Measurements from ENCODE around the gene GSN.
"Not testable (repeated sequence)": the region's sequence is repeated elsewhere in the genome, so short reads cannot be mapped to it uniquely, and the experiment has no call there.

DNA sequence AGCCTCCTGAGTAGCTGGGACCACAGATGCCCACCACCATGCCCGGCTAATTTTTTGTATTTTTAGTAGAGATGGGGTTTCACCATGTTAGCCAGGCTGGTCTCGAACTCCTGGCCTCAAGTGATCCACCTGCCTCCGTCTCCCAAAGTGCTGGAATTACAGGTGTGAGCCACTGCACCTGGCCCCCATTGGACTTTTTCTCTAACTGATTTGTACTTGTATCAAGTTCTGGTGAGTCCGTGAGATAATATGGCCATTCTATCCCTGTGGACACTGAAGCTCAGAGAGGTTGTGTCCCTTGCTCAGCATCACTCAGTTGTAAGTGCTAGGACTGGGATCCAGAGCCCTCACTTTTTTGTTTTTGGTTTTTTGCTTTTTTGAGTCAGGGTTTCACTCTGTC is 23.6 kb downstream of the GSN start:
- not testable (repeated sequence) for TF ChIP-seq NFIC (IDR thresholded peaks at IDR 0.05; ENCODE audit: low read depth, low read length); CREB1 (IDR thresholded peaks at IDR 0.05; ENCODE audit: low read depth); RAD21 (IDR thresholded peaks at IDR 0.05; ENCODE audit: insufficient read depth, low read depth, low read length); TARDBP (IDR thresholded peaks at IDR 0.05; ENCODE audit: borderline replicate concordance)
- TF ChIP-seq, protein P1, sequence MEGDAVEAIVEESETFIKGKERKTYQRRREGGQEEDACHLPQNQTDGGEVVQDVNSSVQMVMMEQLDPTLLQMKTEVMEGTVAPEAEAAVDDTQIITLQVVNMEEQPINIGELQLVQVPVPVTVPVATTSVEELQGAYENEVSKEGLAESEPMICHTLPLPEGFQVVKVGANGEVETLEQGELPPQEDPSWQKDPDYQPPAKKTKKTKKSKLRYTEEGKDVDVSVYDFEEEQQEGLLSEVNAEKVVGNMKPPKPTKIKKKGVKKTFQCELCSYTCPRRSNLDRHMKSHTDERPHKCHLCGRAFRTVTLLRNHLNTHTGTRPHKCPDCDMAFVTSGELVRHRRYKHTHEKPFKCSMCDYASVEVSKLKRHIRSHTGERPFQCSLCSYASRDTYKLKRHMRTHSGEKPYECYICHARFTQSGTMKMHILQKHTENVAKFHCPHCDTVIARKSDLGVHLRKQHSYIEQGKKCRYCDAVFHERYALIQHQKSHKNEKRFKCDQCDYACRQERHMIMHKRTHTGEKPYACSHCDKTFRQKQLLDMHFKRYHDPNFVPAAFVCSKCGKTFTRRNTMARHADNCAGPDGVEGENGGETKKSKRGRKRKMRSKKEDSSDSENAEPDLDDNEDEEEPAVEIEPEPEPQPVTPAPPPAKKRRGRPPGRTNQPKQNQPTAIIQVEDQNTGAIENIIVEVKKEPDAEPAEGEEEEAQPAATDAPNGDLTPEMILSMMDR (IDR thresholded peaks at IDR 0.05 in 2 of 3, conservative IDR thresholded peaks at IDR 0.05 in 1 of 3; ENCODE audit: control insufficient read depth in 2 of 3, extremely low read depth in 1 of 3, insufficient read depth in 1 of 3, low read depth in 3 of 3, low read length in 3 of 3): not testable (repeated sequence)
- TF ChIP-seq, protein P2, sequence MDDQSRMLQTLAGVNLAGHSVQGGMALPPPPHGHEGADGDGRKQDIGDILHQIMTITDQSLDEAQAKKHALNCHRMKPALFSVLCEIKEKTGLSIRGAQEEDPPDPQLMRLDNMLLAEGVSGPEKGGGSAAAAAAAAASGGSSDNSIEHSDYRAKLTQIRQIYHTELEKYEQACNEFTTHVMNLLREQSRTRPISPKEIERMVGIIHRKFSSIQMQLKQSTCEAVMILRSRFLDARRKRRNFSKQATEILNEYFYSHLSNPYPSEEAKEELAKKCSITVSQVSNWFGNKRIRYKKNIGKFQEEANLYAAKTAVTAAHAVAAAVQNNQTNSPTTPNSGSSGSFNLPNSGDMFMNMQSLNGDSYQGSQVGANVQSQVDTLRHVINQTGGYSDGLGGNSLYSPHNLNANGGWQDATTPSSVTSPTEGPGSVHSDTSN (IDR thresholded peaks at IDR 0.05; ENCODE audit: insufficient replicate concordance, low read depth, low read length): not testable (repeated sequence)
